Effector memory CD8-positive, alpha-beta T cell (primary cell): Measurements from ENCODE around the gene RAP1GAP2.
"Not testable (repeated sequence)": the region's sequence is repeated elsewhere in the genome, so short reads cannot be mapped to it uniquely, and the experiment has no call there.

Experiments
- ATAC-seq: fragments of 150-1000 bp; cut with Tn5 transposase; replicated peaks from 2 replicates; pipeline ENCODE4 v1.10.0; 2021; ENCODE audit warnings: mild to moderate bottlenecking, moderate library complexity
- DNase-seq, 3 experiments: peaks; one replicate each; pipeline ENCODE4 v3.0.0; 2021
- H3K27ac Mint-ChIP-seq, 2 donors: one replicate each; pipeline ENCODE4 v1.8.0; 2022; ENCODE audit warnings: mild to moderate bottlenecking in 2 of 2, mixed read lengths in 2 of 2, moderate library complexity in 2 of 2
- H3K27me3 Mint-ChIP-seq, 2 donors: one replicate each; pipeline ENCODE4 v1.8.0; 2022; ENCODE audit warnings: mixed read lengths in 2 of 2
- H3K36me3 Mint-ChIP-seq: one replicate; pipeline ENCODE4 v1.8.0; 2022; ENCODE audit warnings: mild to moderate bottlenecking, moderate library complexity, mixed read lengths; ENCODE audit not compliant: insufficient read depth
- H3K4me1 Mint-ChIP-seq, 2 donors: one replicate each; pipeline ENCODE4 v1.8.0; 2022; ENCODE audit warnings: low read depth in 2 of 2, mixed read lengths in 2 of 2
- H3K4me3 Mint-ChIP-seq, 2 donors: one replicate each; pipeline ENCODE4 v1.8.0; 2022; ENCODE audit warnings: mild to moderate bottlenecking in 2 of 2, mixed read lengths in 2 of 2, moderate library complexity in 2 of 2
- H3K9me3 Mint-ChIP-seq, 2 donors: one replicate each; pipeline ENCODE4 v1.8.0; 2022; ENCODE audit warnings: mixed read lengths in 2 of 2

RAP1GAP2 gene

GRCh38 chr17:2981325-2981724, 185.1 kb downstream of the RAP1GAP2 start:
- no peak for DNase-seq
- Mint-ChIP-seq H3K27ac (no peak overlapping the region), H3K4me1 (peaks cover 2 to 4% of the 10 kb centered on the region in 2 donors), H3K27me3 (no peaks in the 10 kb centered on the region), H3K9me3 (no peaks in the 10 kb centered on the region), H3K4me3 (no peak overlapping the region), H3K36me3 (peaks cover 66% of the 10 kb centered on the region)
- no peak for ATAC-seq

- Mint-ChIP-seq H3K9me3 (no peaks in the 10 kb centered on the region), H3K36me3 (peaks cover 67% of the 10 kb centered on the region), H3K27me3 (no peaks in the 10 kb centered on the region), H3K4me1 (peaks cover 2 to 4% of the 10 kb centered on the region in 2 donors), H3K4me3 (no peak overlapping the region), H3K27ac (no peak overlapping the region)
- no peak for ATAC-seq
- no peak for DNase-seq
Observed at GRCh38 chr17:2982854-2983253, 186.6 kb downstream of the RAP1GAP2 start.

GRCh38 chr17:2983255-2983654, 187.0 kb downstream of the RAP1GAP2 start:
- no peaks in the 10 kb centered on the region for H3K27me3 Mint-ChIP-seq
- peaks cover 71% of the 10 kb centered on the region for H3K36me3 Mint-ChIP-seq
- H3K27ac Mint-ChIP-seq: no peak overlapping the region
- H3K9me3 Mint-ChIP-seq: no peaks in the 10 kb centered on the region
- H3K4me1 Mint-ChIP-seq: peaks cover 0 to under 1% of the 10 kb centered on the region in 2 donors
- no peak overlapping the region for H3K4me3 Mint-ChIP-seq
- DNase-seq (no peak), ATAC-seq (no peak)

GRCh38 chr17:2985318-2985717, 189.1 kb downstream of the RAP1GAP2 start:
- Mint-ChIP-seq H3K4me1 (peaks cover 0 to 2% of the 10 kb centered on the region in 2 donors), H3K27me3 (no peaks in the 10 kb centered on the region), H3K4me3 (no peak overlapping the region), H3K27ac (peak overlapping the region in 1 of 2 donors; percentile 35), H3K36me3 (peaks cover 69% of the 10 kb centered on the region), H3K9me3 (no peaks in the 10 kb centered on the region)
- ATAC-seq: no peak
- DNase-seq: no peak

GRCh38 chr17:2986925-2987324, 190.7 kb downstream of the RAP1GAP2 start:
- no peaks in the 10 kb centered on the region for H3K27me3 Mint-ChIP-seq
- no peak overlapping the region for H3K4me3 Mint-ChIP-seq

GRCh38 chr17:2989396-2989795, 193.2 kb downstream of the RAP1GAP2 start:
- peaks cover 75% of the 10 kb centered on the region for H3K36me3 Mint-ChIP-seq

More at GRCh38 chr17:2986925-2987324, 190.7 kb downstream of the RAP1GAP2 start:
- H3K4me1 Mint-ChIP-seq: peaks cover 0 to 2% of the 10 kb centered on the region in 2 donors
- no peak overlapping the region for H3K27ac Mint-ChIP-seq
- ATAC-seq (no peak), DNase-seq (no peak)
- H3K36me3 Mint-ChIP-seq: peaks cover 74% of the 10 kb centered on the region
- H3K9me3 Mint-ChIP-seq: no peaks in the 10 kb centered on the region

GRCh38 chr17:2989855-2990254, 193.6 kb downstream of the RAP1GAP2 start:
- H3K9me3 Mint-ChIP-seq: no peaks in the 10 kb centered on the region
- no peak overlapping the region for H3K27ac Mint-ChIP-seq
- H3K4me3 Mint-ChIP-seq: no peak overlapping the region
- peaks cover 0 to 2% of the 10 kb centered on the region in 2 donors for H3K4me1 Mint-ChIP-seq
- H3K36me3 Mint-ChIP-seq: peaks cover 76% of the 10 kb centered on the region
- no peak for ATAC-seq
- no peaks in the 10 kb centered on the region for H3K27me3 Mint-ChIP-seq
- DNase-seq: no peak

More at GRCh38 chr17:2989396-2989795, 193.2 kb downstream of the RAP1GAP2 start:
- not testable (repeated sequence) for ATAC-seq, H3K9me3 Mint-ChIP-seq, H3K4me3 Mint-ChIP-seq, H3K27ac Mint-ChIP-seq, DNase-seq, H3K4me1 Mint-ChIP-seq, H3K27me3 Mint-ChIP-seq

- Mint-ChIP-seq H3K9me3 (no peaks in the 10 kb centered on the region), H3K4me1 (peaks cover 0 to 2% of the 10 kb centered on the region in 2 donors), H3K27me3 (no peaks in the 10 kb centered on the region), H3K27ac (no peak overlapping the region), H3K4me3 (no peak overlapping the region), H3K36me3 (peaks cover 75% of the 10 kb centered on the region)
- ATAC-seq (no peak), DNase-seq (no peak)
Observed at GRCh38 chr17:2990396-2990795, 194.2 kb downstream of the RAP1GAP2 start.

GRCh38 chr17:2991396-2992180, 195.3 kb downstream of the RAP1GAP2 start:
- not testable (repeated sequence) for H3K27ac Mint-ChIP-seq, H3K4me3 Mint-ChIP-seq, DNase-seq, ATAC-seq, H3K27me3 Mint-ChIP-seq, H3K4me1 Mint-ChIP-seq, H3K9me3 Mint-ChIP-seq
- peaks cover 74% of the 10 kb centered on the region for H3K36me3 Mint-ChIP-seq

GRCh38 chr17:2994441-2994840, 198.2 kb downstream of the RAP1GAP2 start:
- Mint-ChIP-seq H3K27me3 (no peaks in the 10 kb centered on the region), H3K27ac (peak overlapping the region; percentile 51 to 77), H3K4me1 (peaks cover 0 to 8% of the 10 kb centered on the region in 2 donors), H3K9me3 (no peaks in the 10 kb centered on the region), H3K4me3 (no peak overlapping the region), H3K36me3 (peaks cover 79% of the 10 kb centered on the region)
- DNase-seq: no peak
- no peak for ATAC-seq

GRCh38 chr17:2995377-2995776, 199.1 kb downstream of the RAP1GAP2 start:
- no peak overlapping the region for H3K4me3 Mint-ChIP-seq
- no peaks in the 10 kb centered on the region for H3K27me3 Mint-ChIP-seq
- H3K4me1 Mint-ChIP-seq: peaks cover 0 to 6% of the 10 kb centered on the region in 2 donors
- peaks cover 77% of the 10 kb centered on the region for H3K36me3 Mint-ChIP-seq
- no peaks in the 10 kb centered on the region for H3K9me3 Mint-ChIP-seq
- no peak for DNase-seq
- H3K27ac Mint-ChIP-seq: peak overlapping the region; percentile 51 to 77
- ATAC-seq: no peak

GRCh38 chr17:2995886-2996809, 199.9 kb downstream of the RAP1GAP2 start:
- H3K4me1 Mint-ChIP-seq: peaks cover 0 to 6% of the 10 kb centered on the region in 2 donors
- peak overlapping the region; percentile 46 to 77 for H3K27ac Mint-ChIP-seq
- peaks cover 73% of the 10 kb centered on the region for H3K36me3 Mint-ChIP-seq
- no peak for ATAC-seq
- no peaks in the 10 kb centered on the region for H3K9me3 Mint-ChIP-seq
- H3K4me3 Mint-ChIP-seq: no peak overlapping the region
- no peaks in the 10 kb centered on the region for H3K27me3 Mint-ChIP-seq
- no peak for DNase-seq

- H3K36me3 Mint-ChIP-seq: peaks cover 69% of the 10 kb centered on the region
Observed at GRCh38 chr17:2996810-2997670, 200.8 kb downstream of the RAP1GAP2 start.

More at GRCh38 chr17:2996810-2997670, 200.8 kb downstream of the RAP1GAP2 start:
- H3K27ac Mint-ChIP-seq: no peak overlapping the region
- H3K4me3 Mint-ChIP-seq: no peak overlapping the region
- peaks cover 0 to 7% of the 10 kb centered on the region in 2 donors for H3K4me1 Mint-ChIP-seq
- no peaks in the 10 kb centered on the region for H3K9me3 Mint-ChIP-seq
- H3K27me3 Mint-ChIP-seq: no peaks in the 10 kb centered on the region
- ATAC-seq (no peak), DNase-seq (no peak)
